Hematopoietic multipotent progenitor cell treated with erythropoietin and hydrocortisone succinate and interleukin-3 and kit ligand, for 4 days (in vitro differentiated cells): ENCODE measurements around the gene TCEA2.
A peak's percentile ranks its signal among the peaks of the same experiment; 100 is the strongest.

Source experiments
- DNase-seq: peaks from one replicate; pipeline ENCODE4 v3.0.0-alpha.2; 2015

The TCEA2 gene

DNA sequence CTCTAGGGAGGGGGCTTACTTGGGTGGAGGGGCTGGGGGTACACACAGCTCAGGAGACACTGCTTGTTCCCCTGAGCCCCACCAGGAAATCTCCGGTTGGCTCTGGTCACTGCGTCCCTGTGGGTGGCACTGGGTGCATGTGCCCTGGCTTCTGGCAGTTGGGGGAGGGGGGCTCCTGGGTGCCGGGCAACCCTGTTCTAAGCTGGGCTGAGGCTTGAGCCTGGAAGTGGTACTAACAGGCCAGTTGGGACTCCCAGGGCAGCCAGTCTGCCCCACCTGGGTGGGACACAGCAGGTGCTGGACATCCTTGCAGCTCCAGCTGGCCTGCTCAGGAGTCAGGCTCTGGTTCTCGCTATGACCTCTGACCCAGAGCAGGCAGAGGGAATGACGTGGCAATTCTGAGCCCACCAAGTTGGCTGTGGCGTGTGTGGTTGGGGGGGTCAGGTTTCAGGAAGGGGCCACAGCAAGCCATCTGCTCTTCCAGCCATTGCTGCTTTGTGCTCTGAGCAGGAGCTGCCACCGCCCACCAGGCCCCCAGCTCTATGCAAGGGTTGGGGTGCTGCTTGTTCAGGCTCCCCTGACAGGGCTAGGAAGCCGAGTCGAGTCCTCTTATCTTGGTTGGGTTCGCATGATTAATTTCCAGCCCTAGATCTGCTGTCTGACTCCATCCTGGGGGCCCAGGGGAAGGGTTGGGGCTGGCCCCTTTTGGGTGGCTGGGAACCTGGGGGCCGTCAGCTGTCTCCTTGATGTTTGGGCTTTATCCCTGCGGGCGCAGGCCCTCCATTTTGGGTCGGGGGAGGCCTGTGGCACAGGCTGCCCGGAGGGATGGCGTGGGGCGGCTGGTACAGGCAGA, 26.4 kb upstream of the TCEA2 start:
- peak; percentile 51 for DNase-seq

- no peak for DNase-seq
Observed at GRCh38 chr20:64037199-64037497, 25.9 kb upstream of the TCEA2 start.

GRCh38 chr20:64037498-64038213, 25.3 kb upstream of the TCEA2 start:
- DNase-seq, result peak; percentile 49

- no peak for DNase-seq
Observed at GRCh38 chr20:64038224-64038564, 24.8 kb upstream of the TCEA2 start.

DNA sequence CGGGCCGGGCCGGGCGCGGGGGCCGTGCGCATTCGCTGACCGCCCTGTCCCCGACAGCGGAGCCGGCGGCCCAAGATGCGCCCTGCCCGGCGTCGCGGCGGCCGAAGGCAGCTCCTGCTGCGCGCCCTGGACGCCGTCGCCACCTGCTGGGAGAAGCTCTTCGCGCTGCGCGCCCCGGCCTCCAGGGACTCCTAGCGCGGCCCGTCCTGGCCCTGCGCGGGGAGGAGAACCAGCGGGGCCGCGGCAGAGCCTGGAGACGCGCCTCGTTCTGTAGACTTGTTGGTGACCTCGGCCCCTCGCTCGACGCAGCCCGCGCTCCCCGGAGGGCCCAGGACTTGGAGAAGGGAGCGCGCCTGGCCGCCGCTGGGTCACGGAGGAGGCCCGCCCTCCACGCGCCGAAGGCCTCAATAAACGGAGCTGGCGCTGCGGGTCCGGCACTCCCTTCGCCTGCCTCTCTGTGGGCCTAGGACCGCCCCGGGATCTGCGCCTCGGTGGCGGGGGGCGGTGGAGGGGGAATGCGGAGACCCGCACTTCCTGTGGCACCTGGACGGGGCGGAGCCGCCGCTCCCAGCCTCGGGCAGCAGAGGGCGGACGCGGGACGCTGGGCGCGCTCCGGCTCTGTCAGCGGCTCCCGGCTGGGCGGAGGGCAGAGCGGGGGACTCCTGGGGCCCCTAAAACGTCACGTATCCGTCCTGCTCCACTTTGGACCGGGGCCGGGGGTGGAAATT, 24.3 kb upstream of the TCEA2 start:
- peak; percentile 87 for DNase-seq

DNA sequence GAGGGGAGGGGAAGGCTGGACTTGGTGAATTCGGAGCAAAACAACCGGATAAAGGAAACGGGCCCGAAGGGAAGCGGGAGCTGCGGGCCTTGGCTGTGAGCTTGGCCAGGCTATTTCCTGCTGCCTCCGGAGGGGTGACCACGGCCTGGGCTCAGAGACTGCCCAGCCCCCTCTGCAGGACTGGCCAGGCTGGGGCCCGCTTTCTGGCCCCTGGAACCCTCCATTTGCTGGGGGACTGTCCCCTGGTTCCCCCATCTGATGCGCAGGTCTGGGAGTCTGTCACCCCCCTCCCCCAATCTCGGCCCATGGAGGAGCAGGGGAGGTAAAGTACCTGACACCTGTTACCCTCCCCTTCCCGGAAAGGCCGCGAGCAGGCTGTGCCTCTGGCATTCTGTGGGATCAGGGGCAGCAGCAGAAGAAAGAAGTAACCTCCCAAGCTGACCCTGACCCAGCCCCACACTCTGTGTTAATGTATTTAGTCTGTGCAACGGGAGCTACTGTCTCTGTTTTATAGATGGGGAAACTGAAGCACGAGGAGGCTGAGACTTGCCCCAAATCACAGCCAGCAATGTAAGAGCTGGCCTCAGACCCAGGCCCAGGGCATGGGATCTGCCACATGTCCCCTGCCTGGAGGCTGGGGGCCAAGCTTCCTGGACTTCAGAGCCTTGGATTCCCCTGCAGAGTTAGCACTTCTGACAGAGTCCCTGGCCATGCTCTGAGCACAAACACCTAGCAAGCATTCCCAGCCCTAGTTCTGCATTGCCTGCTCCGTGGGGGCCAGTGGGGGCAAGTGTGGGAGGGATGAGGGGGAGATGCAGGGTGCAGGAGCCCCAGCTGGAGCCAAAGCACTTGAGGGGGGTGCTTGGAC, 23.5 kb upstream of the TCEA2 start:
- DNase-seq, result no peak

GRCh38 chr20:64040231-64041039, 22.6 kb upstream of the TCEA2 start:
- no peak for DNase-seq

GRCh38 chr20:64041040-64041780, 21.8 kb upstream of the TCEA2 start:
- DNase-seq, result peak; percentile 61

GRCh38 chr20:64041781-64042053, 21.3 kb upstream of the TCEA2 start:
- no peak for DNase-seq

DNA sequence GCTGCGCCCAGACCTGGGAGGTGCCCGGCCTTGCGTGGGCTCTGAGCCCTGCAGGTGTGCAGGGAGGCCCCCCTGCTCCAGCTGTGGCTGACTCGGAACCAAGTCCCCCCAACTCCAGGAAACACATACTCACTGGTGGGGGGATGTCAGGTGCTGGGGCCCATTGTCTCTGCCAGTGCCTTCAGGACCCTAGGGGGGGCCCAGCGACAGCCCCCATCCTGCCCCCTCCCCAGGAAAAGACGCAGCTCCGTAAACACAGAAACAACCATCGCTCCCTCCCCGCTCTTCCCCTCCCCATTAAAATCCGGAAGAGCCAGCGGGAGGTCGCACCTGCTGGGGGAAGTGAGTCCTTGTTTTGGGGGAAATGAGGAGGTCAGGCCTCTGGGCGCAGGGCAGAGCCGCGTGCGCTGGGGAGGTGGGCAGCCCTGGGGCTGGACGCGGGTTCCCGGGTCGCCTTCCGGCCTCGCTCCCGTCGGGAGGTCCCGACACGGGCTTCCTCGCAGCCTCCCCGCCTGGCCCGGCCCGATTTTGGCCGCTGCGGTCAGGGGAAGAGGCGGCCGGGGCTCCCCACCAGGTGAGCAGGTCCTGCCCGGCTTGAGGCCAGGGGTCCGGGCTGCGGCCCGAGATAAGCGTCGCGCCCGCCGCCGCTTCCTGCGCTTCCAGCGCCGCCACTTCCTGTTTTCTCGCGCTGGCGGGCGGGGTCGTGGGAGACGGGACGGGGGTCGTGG, 20.8 kb upstream of the TCEA2 start:
- peak; percentile 60 for DNase-seq

- DNase-seq, result no peak
Observed at GRCh38 chr20:64043768-64044167, 19.2 kb upstream of the TCEA2 start.

DNA sequence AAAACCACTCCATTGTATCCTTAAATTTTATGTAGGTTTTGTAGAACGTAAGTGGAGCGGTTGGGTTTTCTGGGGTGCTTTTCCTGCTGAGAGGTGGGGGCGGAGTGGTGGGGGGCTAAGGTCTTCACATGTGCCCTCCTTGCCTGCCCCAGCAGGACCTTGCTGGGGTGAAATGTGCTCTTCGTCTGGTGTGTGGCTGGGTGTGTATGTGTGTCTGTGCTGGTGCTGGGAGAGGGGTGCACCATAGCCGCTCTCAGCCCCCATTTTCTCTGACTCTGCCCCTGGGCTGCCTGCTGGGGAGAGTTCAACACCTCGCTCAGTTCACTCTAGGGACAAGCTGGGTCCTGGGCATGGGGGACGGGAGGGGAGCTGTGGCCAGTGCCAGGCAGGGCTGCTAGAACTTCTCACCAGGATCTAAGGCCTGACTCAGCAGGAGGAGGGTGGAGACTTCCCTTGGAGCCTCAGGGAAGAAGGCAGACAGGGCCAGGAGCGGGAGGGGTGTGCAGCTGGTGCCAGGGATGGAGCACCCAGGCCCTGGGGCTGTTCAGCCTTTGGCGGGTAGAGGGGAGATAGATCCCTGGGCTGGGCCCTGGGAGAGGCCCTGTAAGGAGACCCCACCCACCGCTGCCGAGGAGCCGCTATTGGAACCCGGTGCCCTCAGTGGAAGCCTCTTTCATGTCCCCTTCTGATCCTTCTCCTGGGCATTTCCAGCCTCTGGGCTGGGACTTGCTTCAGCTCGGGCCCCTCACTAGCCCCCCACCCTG, 18.3 kb upstream of the TCEA2 start:
- no peak for DNase-seq

- DNase-seq, result no peak
Observed at GRCh38 chr20:64045346-64046011, 17.5 kb upstream of the TCEA2 start.

DNA sequence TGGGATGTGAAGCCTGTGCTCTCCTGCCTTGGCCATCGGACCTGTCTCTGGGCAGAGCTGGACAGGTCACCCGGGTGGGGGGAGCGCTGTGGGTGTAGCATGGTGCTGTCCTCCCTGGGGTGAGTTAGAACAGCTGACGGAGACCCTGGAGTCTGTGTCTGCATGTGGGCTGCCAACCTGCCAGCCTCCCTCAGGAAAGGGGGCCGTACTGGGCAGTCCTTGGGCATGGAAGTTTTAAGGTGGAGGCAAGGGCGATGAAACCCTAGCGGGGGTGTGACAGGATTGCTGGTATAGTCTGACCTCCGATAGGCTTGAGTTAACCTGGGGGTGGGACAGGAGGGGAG, 16.0 kb upstream of the TCEA2 start:
- no peak for DNase-seq

GRCh38 chr20:64047968-64048401, 15.0 kb upstream of the TCEA2 start:
- DNase-seq, result no peak

GRCh38 chr20:64048402-64049044, 14.5 kb upstream of the TCEA2 start:
- DNase-seq, result no peak

DNA sequence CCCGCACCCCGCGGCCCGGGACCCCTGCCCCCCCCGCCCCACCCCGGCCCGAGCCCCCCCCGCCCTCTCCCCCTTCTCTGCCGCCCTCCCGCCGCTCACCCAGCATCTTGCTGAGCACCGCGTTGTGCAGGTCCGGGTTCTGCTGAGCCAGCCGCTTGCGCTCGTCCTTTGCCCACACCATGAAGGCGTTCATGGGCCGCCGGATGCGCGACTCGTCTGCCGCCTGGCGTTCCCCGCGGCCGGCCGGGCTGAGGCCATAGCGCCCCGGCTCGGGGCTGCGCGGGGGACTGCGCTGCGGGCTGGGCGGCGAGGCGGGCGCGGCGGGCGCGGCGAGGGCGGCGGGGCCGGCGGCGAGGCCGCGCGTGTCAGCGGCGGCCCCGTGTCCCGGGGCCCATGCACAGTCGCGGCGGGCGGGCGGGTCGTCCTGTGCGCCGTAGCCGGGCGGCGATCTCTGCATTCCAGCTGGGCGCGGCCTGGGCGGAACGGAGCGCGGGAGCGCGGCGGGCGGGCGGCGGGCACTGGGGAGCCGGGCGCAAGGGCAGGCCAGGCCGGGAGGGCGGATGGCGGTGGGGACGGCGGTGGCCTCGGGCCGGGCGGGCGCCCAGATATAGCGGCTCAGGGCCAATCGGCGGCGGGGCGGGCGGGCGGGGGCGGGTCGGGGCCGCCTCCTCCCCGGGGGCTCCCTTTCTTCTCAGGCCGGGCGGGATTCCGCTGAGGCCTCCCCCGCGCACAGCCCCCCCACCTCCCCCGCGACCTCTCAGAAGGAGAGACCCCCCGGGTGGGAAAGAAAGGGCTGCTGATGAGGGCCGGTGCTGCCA, 13.7 kb upstream of the TCEA2 start, which contains the start of gene SOX18:
SOX18 (minus strand) TSS at position 580 of the 818 bp plus-strand sequence; CDS start at position 457, 123 bp downstream.
- peak; percentile 75 for DNase-seq

DNA sequence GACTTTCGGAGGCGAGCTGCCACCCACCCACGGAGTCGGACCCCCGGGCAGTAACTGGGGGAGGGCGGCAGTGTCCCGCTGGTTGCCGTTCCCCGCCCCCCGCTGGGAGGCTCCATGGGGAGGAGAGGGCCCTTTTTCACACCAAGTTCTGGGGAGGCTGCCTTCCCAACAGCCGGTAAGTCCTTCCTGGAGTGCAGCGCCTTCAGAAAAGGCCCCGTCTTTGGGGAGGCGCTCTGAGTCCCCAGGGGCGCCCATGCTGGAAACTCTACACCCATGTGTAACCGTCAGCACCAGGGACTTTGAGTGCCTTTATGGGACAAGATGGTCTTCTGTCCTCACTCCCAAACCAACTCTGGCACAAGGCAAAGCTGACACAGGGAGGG, 13.1 kb upstream of the TCEA2 start:
- DNase-seq, result no peak
